SW 1271 (cell line): ENCODE measurements around the gene RAPGEF4.

Experiments used
- DNase-seq, 2 experiments: peaks; one replicate each; lab custom pipeline; 2025; lab: John Stamatoyannopoulos, UW

The RAPGEF4 gene

DNA sequence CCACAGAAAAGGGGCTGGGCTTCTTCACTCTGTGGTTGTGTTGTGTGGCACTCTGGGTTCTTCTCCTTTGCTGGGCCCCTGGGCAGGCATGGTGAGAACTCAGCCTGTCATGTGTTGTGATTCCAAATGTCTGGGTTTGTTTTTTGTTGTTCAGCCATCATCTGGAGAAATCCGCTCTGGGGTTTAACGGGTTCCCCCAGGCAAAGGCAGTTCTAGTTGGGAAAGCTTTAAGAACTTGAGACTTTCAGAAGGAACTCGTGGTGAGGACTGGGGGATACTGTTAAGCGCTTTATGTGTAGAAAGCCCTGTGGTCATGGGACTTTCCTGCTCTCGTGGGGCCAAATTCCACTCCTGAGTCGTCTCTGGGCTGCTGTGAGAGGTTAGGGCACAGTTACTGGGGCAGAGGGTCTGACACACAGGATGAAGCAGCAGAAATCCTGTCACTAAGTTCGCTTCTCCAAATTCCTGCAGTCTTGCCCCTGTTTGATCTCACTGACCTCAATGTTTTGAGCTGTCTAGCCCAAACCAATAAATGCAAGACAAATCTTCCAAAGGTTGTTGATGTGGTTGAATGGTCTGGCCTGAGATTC is 87.7 kb downstream of the RAPGEF4 start:
- DNase-seq: no peak

DNA sequence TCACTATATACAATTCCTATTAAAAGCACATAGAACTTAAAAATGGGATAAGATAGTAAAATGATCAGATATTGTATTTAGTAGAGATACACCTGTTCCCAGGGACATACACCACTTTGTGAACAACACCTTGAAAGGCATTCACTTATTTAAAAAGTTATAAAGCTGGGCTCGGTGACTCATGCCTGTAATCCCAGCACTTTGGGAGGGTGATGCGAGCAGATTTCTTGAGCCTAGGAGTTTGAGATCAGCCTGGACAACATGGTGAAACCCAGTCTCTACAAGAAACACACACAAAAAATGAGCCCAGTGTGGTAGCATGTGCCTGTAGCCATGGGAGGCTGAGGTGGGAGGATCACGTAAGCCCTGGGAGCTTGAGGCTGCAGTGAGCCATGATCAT is 90.9 kb downstream of the RAPGEF4 start:
- DNase-seq: no peak

DNA sequence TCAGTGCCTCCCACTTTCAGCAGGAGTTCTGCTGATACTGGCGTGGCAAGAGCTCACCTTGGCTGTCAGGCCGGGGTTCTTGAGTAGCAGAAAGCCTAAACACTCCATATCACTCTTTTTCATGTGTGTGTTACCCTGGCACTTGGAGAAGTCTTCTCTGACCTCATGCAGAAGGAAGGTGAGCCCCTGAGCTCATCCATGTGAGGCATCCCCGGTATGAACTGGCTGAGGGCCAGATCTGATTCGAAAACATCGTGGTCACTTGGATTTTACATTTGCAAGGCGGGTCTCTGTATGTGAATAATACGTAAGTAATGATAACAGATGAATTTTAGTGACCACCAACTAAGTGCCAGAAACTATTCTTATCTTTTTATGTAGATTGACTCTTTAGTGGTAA is 93.6 kb downstream of the RAPGEF4 start:
- DNase-seq: peak; percentile 6 to 11

DNA sequence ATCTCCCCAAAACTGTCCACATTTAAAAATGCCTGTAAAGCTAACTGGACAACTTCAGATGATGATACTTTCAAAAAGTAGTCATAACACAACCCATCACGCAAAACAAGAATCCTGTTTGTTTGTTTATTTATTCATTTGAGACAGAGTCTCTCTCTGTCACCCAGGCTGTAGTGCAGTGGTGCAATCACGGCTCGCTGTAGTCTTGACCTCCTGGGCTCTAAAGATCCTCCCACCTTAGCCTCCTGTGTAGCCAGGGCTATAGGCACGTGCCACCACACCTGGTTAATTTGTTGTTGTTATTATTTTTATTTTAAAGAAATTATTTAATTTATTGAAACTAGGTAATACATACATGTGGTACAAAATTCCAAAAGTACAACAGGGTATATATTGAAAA is 94.8 kb downstream of the RAPGEF4 start:
- DNase-seq: no peak

DNA sequence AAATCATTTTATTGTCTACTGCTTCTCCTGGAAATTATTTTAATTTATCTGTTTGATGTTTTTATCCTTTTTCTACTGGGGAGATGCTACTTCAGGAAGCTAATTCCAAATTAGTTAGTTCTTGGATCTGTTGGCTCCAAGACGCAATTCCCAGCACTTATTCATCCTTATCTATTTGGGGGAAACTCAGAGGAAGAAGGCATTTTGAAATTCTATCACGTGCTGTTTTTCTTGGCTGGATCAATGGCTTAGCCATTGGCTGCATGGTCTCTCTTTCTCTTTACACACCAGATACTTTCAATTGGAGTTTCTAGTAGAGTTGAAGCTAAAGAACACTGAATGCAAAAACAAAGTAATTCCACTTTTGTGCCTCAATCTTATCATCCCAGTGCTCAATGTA is 98.3 kb downstream of the RAPGEF4 start:
- DNase-seq: no peak

DNA sequence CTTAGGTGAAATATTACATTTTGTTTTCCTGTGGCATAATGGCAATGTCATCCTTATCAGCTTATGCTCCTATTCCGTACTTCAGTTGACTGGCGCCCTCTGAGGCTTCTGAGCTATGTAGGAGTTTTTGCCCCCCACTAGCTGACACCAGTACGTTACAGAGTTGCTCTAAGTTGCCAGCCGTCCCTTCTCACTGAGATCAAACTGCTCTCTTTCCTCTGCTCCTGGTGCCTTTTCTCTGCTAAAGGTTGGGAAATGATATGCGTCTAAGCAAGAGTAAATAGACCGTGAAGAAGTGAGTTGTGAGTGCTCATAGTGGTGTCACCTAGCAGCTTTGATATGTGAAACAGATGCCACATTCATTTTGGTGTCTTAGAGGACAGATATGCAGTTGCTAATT is 99.2 kb downstream of the RAPGEF4 start:
- no peak for DNase-seq

DNA sequence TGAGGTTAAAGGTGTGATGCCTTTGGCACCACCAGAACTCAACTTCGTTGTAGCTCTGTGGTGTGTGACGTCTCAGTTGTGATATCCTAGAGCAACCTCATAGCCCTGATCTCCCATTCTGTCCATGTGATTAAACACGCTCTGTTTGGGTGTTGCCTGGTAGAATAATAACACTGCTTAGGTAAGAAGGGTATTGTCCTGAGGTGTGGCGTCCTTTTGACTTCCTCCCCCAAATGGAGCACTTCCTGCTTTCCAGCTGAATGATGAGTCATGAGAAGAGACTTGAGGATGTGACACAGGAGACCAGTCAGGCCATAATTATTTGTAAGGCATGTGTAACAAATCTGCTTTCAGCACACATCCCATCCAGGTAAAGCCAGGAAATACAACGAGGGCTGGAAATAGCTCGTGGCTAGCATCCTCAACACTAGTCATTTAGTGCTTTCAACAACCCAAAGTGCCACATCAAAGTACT is 100.7 kb downstream of the RAPGEF4 start:
- peak; percentile 84 to 92 for DNase-seq

DNA sequence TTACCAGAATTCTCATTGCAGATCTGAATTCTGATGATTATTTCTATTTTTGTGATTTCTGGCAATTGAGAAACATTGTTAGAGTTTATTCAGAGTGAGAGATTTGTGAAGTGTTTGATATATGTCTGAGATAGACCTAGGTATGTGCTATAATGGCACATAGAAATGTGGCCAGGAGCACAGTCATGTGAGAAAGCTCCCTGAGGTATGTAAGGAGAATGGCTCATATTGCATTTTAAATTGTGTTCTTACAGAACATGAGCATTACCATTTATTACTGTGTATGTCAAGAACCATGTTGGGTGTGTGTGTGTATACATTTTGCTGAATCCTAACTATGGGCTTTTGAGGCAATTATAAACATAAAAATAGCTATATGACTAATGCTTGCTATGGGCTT is 101.2 kb downstream of the RAPGEF4 start:
- no peak for DNase-seq

DNA sequence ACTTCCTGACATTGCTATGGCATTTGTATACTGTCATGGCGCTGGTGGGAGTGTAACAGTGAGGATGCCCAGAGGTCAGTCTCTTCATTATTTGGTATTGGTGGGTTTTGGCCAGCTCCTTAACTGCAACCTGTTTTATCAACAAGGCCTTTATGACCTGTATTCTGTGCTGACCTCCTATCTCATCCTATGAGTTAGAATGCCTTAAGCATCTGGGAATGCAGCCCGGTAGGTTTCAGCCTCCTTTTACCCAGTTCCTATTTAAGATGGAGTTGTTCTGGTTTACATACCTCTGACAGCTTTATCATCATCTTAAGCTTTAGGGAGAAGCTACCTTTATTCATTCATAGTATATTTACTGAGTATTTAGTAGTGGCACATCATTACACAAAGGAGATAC is 103.8 kb downstream of the RAPGEF4 start:
- DNase-seq: no peak

DNA sequence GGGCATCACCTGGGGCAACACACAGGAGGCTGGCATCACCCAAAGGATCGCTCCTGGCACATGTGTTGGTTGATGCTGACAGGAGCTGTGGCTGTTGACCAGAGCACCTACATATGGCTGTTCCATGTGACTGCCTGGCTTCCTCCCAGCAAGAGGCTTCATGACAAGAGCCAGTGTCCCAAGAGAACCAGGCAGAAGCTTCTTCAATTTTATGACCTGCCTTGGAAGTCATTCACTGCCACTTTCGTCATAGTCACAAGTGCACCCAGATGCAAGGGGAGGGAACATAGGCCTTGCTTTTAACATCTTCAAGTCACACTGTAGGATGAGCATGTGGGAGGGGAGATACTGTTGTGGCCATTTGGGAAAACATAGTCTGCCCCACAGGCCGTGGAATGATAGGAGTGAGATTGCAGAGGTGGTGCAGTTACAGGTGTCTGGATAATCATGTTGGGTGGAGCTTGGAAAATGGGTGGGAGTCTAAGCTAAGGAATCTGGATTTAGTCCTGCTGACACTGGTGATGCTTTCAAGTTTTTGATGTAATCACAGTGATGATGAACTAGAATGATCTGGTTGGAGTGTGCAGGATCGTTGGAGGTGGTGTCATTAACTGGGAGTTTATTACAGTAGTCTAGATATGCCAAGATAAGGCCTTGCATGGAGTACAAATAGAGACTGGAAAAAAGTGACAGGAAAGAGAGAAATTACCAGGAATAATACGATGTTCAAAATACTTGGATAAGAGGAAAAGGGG is 107.0 kb downstream of the RAPGEF4 start:
- DNase-seq: no peak

DNA sequence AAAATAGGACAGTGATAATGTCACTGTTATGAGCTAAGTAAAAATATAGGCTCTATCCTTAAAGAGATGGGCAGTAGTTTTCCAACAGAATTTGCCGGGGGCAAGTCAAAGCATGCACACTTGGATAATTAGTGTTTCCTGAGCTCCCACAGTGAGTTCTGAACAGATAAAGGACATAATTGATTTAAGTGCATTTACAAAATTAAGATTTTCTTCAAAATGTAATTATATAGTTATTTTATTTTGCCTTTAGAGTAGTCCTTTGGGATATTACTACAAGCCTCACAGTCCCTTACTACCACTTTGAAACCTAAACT is 107.6 kb downstream of the RAPGEF4 start:
- DNase-seq: no peak

DNA sequence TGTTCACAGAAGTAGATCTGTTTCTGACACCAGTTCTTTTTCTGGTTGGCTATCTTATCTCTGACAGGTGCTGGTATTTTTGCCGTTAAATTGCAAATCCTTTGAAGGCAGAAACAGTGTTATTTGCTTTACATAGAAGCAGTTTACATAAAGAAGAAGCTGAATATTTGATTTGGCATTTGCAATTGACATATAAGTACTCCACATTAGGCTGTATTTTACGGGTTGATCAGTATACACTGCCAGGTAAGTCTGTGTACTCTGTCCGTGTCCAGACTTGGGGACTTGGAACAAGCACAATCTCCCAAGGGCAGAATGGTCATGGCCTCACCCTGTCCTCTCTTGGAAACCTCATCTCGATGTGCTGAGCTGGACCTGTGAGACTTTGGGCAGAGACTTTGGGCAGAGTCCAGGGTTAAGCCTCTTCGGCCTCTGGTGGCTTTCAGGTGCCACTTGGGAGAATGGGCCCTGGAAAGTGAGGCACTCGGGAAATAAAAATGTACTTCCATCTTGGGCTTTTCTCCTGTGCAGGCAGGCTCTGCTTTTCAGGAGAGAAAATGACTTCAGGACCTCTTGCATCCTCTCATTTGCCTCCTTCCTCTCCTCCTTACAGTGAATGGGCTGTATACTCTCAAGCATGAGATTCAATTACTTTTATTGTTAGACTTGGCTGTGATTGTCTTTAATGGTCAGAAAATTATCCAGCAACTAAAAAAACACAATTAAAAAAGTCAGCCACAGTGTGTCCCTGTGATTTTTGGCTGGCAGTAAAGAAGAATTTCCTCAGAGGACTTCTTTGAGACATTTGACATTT is 108.5 kb downstream of the RAPGEF4 start:
- no peak for DNase-seq

DNA sequence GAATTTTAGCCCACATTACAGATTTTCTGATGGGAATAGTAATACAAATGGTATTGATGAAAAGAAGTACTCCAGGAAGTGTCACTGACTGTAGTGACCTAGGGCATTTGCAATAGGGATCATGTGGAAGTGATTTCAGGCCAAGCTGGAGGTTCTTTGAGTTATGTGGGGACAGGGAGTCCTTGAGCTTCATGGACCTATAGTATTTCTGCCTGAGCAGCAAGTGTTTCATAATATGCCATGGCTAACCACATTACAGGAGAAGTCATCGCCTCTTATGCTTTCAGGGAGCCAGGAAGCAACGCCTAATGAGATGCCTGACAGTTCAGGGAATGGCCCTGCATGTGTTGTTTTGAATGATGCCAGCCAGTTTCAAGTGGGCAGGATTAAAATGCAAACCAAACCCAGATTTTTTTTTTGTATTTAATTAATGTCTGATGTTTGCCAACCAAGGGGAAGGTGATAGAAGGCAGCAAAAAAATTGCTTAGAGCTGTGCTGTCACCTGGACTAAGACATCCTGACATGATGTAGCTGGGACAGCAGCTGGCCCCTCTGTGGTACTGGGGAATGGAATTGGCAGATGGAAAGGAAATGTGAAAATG is 109.5 kb downstream of the RAPGEF4 start:
- DNase-seq: no peak

DNA sequence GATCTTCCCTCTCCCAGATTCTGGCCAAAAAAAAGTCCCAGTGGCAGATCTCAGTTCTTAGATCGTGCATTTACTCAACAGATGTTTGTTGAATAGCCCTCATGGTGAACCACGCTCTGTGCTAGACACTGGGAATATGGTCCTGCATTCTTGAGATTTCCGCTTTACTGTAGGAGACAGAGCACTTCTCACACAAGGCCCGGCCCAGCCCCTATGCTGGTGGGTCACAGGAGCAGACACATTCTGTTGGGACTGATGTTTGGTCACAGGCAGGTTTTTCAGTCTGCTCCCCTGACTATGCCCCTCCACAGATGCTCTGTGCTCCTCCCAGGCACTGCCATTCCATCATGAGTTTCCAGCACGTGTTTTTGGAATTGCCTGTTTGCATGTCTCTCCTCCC is 110.9 kb downstream of the RAPGEF4 start:
- DNase-seq: no peak

DNA sequence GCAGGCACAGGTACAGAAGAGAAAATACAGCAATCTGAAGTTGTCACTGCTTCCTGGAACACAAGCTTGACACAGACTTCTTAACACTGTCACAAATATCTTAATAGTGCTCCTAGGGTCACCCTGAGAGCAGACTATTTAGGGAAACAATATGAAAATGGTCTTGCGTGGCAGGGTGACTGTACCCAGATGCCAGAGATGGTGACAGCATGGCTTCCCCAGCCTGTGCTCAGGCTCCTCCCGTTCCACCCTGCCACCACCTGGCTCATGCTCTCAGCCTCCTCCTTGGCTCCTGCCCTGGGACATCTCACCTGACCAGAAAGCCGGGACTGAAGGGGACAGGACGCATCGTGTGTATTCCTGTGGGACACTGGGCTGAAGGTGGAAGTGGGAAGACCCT is 111.5 kb downstream of the RAPGEF4 start:
- DNase-seq: no peak

DNA sequence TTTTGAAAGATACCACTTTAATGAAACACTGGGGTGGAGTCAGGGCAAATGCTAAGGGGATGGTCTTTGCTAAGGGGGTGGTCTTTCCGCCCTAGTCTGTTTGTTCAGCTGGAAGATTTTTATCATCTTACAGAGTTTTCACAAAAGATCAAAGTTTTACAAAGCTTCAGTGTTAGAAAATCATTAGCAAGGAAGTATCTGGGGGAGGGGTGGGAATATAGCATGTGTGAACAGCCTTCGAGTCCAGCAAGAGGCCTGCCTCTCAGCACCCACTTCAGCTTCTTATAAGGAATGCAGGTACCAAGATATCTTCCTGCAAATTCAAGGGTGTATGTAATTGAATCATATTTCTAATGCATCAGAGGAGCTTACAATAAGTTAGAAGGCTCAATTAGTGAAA is 112.9 kb downstream of the RAPGEF4 start:
- DNase-seq: no peak

DNA sequence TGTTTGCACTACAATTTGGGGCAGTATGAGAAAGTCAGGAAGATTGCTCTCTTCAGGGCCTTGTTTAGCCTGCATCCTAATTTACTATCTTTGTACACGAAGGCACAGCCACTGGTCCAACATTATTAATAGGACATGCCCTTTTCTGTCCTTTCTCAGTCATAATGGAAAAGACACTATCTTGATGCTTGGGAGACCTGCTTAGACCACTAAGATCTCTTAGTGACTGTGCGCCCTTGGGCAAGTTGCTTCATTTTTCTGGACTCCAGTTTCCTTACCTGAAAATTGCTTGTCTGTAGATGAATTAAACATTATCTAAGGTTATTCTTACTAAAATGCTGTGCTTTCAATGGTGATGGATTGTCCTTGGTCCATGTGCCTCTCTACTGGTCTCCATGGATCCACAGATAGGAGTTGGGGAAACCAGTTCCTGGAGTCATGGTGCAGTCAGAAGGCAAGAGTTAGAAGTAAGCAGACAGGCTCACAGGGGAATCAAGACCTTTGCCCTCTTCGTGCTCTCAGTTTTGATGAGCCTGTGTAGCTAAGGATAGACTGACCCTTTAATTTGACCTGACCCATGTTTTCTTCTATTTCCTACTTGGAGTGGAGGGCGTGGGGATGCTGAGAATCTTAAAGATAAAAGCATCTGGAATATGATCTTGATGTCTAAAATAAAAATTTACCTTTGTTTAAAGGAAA is 114.0 kb downstream of the RAPGEF4 start:
- no peak for DNase-seq

DNA sequence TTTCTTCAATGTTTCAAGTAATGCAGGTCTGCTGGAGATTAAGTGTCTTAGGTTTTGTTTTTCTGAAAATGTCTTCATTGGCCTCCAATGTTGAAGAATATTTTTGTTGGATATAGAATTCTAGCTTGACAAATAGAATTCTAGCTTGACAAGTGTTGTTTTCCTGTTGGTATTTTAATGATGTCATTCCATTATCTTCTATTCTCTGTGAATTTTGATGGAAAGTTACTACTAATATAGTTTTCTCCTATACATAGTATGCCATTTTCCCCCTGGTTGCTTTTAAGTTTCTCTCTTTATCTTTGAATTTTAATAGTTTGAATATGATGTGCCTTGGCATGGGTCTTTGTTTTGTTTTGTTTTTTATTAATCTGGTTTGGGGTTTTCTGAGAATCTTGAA is 119.9 kb downstream of the RAPGEF4 start:
- DNase-seq: no peak

DNA sequence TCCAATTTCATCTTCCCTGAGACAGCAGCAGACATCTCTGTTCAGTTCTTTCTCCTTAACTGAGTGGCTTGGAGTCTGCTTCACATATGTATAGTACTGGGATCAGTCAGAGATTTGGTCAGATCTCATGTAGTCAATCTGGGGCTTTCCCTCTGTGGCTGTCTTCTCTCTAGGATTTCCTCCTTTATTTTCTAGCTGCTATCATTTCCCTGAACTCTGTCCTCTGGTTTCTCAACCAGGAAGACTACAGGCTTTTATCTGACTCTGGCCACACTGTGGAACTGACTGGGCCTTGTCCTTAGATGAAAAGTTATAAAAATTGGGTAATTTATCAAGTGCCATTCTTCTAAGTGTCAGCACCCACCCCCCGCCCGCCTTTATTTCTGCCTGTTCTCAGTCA is 121.0 kb downstream of the RAPGEF4 start:
- DNase-seq: no peak

DNA sequence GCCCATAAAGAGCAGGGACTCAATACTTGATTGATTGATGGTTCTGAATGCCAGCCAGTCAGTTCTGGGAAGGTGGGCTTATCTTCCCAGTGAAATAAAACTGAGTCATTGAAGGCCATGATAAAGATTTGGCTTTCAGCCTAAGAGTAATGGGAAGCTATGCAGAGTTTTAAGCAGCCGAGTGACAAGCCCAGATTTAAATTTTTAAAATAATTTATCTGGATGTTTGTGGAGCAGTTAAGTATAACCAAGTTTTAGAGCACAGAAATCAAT is 122.8 kb downstream of the RAPGEF4 start:
- DNase-seq: no peak

DNA sequence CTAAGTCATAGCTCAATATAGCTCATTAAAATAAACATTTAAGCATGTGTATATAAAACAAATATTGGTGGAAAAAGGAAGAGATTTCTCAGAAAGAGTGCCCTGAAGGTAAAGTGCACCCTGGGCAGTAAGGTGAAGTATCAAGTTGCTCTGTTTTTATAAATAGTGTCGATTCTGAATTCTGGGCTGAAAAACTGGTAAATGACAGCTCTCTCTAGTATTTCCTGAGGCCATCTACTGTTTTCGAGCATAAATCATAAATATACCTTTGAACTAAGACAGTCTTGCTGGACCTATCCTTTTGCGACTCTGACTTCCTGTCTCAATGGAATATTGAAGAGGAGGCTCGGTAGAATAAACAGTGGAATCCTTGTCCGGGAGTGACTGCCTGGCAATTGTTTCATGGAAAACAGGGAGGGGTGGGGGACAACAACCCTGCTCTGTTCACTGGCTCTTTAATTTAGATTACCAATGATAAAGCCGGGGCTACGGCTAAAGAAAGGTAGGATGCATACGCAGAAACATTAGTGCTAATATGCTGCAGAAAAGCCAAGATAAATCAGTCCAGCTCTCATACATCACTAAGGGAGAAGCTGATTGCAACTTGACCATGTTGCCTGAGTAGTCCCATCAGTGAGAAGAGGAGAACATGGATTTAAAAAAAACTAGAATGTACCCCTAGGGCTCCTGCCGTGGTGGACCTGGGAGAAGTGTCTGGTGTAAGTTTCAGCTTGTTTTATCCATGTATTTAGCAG is 124.1 kb downstream of the RAPGEF4 start:
- no peak for DNase-seq

DNA sequence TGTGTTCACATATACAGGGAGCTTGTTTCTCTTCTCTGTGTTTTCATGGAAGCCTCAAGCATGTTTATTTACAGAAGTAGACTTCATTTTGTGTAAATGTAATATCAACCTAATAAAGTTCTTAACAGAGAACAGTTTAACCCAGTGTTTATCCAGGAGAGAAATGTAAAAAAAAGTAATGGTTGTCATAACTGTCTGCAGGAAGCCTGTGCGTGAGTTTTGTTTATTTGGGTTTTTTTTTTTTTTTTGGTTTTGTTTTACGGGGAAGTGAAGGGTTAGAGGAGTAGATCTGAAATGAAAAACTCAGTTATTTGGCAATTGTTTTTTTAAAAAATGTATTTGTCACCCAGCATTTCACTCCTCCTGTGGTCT is 124.7 kb downstream of the RAPGEF4 start:
- DNase-seq: no peak
